Cortex of kidney (tissue), 1 donor: ENCODE measurements around the gene C16orf92.

ENCODE experiments used
- DNase-seq: peaks from one replicate; lab custom pipeline; 2025; lab: John Stamatoyannopoulos, UW

Gene C16orf92

GRCh38 chr16:30022887-30023286 lies at the start of gene C16orf92:
TSS of gene C16orf92 (plus strand) at chr16:30023198. CDS start at chr16:30023341, 143 bp downstream.
- no peak for DNase-seq

- peak; percentile 93 for DNase-seq
Observed at GRCh38 chr16:29973384-29974246, 49.4 kb upstream of the C16orf92 start, which contains the start of gene TAOK2. TSS of gene TAOK2 (plus strand) at chr16:29973868. CDS start at chr16:29977773, 3,905 bp downstream.

- DNase-seq = no peak
Observed at GRCh38 chr16:29974291-29975133, 48.5 kb upstream of the C16orf92 start.

GRCh38 chr16:29975134-29975538 lies 47.9 kb upstream of the C16orf92 start:
- DNase-seq = no peak

- DNase-seq = no peak
Observed at GRCh38 chr16:29975811-29976511, 47.0 kb upstream of the C16orf92 start.

GRCh38 chr16:29977063-29977825 lies 45.8 kb upstream of the C16orf92 start:
- no peak for DNase-seq

- no peak for DNase-seq
Observed at GRCh38 chr16:29978081-29978480, 44.9 kb upstream of the C16orf92 start.

- no peak for DNase-seq
Observed at GRCh38 chr16:29978564-29979270, 44.3 kb upstream of the C16orf92 start.

- no peak for DNase-seq
Observed at GRCh38 chr16:29982560-29983419, 40.2 kb upstream of the C16orf92 start.

- DNase-seq = no peak
Observed at GRCh38 chr16:29983420-29984136, 39.4 kb upstream of the C16orf92 start.

GRCh38 chr16:29984137-29984763 lies 38.7 kb upstream of the C16orf92 start:
- DNase-seq = no peak

- DNase-seq = no peak
Observed at GRCh38 chr16:29984764-29985147, 38.2 kb upstream of the C16orf92 start.

GRCh38 chr16:29985271-29985811 lies 37.7 kb upstream of the C16orf92 start:
- no peak for DNase-seq

- no peak for DNase-seq
Observed at GRCh38 chr16:29986231-29986630, 36.8 kb upstream of the C16orf92 start.

GRCh38 chr16:29986931-29987330 lies 36.1 kb upstream of the C16orf92 start:
- no peak for DNase-seq

- no peak for DNase-seq
Observed at GRCh38 chr16:29987371-29988085, 35.5 kb upstream of the C16orf92 start.

- no peak for DNase-seq
Observed at GRCh38 chr16:29988346-29989075, 34.5 kb upstream of the C16orf92 start.
